ENCODE data around the gene AP1S3.

- TF ChIP-seq ETV6 (CRISPR knock-in tag; IDR thresholded peaks at IDR 0.05) (no peak), CTCF (IDR thresholded peaks at IDR 0.05) (no peak), SMAD3 (CRISPR knock-in tag; IDR thresholded peaks at IDR 0.05; ENCODE audit: borderline replicate concordance) (no peak), CREB1 (CRISPR knock-in tag; IDR thresholded peaks at IDR 0.05) (no peak)
Measured at GRCh38 chr2:223846515-223846914, 9.1 kb upstream of the AP1S3 start.
